Mesenteric fat pad (tissue), 1 donor: ENCODE data around the gene F2RL1. TPM values are rescaled to one million over a fixed set of nuclear protein-coding genes. Genes with fewer than 3 reads are reported as not detected.

ENCODE experiments used
- total RNA-seq: library from RNA; stranded (reverse); fragmentation: NEBNext Ultra II Directional; extraction: Animal tissue kit (Norgen Biotek cat#: 25700); gene quantifications from one replicate; pipeline ENCODE4 v1.2.1, GENCODE V29; 2021
- donor health status: DM: yes; HTN: yes; CAD: no.

Gene F2RL1
- total RNA-seq, 1 donor from 2014 or later, result 1.9 TPM

Other genes with a start within 250 kb of the F2RL1 start
- 0.10 TPM for gene F2RL2, start 195.6 kb upstream of the F2RL1 start, total RNA-seq
- gene F2R, start 102.9 kb upstream of the F2RL1 start, total RNA-seq, result 4.9 TPM
- gene S100Z, start 31.0 kb downstream of the F2RL1 start, total RNA-seq, result 0.90 TPM
- 4.9 TPM for gene CRHBP, start 134.0 kb downstream of the F2RL1 start, total RNA-seq
- 21.7 TPM for gene AGGF1, start 211.4 kb downstream of the F2RL1 start, total RNA-seq